Retinal pigment epithelial cell (primary cell): ENCODE data around the gene C19orf47.

Experiments used
- DNase-seq: peaks from one replicate; pipeline ENCODE4 v3.0.0-alpha.2; 2010; ENCODE audit warnings: low read depth
- H3K4me3 ChIP-seq: 2 replicates; pipeline ENCODE4 v1.5.1; 2011; ENCODE audit warnings: mild to moderate bottlenecking, low read length, control low read depth, moderate library complexity
- TF ChIP-seq, protein P1 (sequence below): conservative IDR thresholded peaks from 2 replicates; pipeline ENCODE4 v1.5.1; 2011; ENCODE audit warnings: low read depth, low read length, control low read depth, inconsistent platforms

The C19orf47 gene

DNA sequence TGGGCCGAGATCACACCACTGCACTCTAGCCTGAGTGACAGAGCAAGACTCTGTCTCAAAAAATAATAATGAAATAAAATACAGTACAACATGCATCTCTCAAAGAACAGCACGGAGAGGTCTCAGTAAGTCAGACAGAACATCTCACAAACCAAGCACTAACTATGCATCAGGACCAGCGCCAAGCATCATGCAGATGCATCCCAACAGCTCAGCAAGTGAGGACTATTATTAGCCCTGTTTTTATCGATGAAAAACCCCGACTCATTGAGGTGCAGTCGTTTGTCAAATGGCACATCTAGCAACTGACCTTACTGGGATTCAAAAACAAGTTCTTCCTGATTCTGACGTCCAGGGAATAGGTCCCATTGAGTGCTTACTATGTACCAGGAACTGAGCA lies 3.8 kb downstream of the C19orf47 start:
- no peak for DNase-seq
- TF ChIP-seq, protein P1, sequence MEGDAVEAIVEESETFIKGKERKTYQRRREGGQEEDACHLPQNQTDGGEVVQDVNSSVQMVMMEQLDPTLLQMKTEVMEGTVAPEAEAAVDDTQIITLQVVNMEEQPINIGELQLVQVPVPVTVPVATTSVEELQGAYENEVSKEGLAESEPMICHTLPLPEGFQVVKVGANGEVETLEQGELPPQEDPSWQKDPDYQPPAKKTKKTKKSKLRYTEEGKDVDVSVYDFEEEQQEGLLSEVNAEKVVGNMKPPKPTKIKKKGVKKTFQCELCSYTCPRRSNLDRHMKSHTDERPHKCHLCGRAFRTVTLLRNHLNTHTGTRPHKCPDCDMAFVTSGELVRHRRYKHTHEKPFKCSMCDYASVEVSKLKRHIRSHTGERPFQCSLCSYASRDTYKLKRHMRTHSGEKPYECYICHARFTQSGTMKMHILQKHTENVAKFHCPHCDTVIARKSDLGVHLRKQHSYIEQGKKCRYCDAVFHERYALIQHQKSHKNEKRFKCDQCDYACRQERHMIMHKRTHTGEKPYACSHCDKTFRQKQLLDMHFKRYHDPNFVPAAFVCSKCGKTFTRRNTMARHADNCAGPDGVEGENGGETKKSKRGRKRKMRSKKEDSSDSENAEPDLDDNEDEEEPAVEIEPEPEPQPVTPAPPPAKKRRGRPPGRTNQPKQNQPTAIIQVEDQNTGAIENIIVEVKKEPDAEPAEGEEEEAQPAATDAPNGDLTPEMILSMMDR, result no peak
- H3K4me3 ChIP-seq, result no peak overlapping the region

DNA sequence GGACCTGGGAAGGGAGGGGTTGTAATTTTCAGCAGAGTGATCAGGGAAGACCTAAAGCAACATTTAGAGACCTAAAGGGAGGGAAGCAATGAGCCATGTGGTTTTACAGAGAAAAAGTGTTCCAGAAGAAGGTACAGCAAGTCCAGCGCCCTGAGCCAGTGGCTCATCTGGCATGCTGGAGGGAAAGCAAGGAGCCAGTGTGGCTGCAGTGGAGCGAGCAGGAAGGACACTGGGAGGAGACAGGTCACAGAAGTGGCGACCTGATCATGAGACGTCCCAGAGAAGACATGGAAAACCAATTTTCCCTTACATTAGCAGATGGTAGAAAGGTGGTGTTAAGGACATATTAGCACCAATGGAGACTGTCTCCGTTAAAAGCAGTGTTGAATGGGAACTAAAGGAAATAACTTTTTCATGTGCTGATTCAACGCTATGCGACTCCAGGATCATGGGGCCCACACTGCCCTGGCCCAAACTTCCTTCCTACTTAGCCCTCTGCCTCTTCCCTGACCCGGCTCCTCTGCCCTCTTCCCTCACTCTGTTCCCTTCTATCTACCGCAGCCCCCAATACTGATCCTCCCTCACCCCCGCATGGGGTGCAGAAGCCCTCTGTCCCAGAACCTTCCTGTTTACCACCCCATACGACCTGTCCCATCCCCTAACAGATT lies 5.4 kb downstream of the C19orf47 start:
- TF ChIP-seq, protein P1, result no peak
- no peak for DNase-seq
- H3K4me3 ChIP-seq, result no peak overlapping the region

DNA sequence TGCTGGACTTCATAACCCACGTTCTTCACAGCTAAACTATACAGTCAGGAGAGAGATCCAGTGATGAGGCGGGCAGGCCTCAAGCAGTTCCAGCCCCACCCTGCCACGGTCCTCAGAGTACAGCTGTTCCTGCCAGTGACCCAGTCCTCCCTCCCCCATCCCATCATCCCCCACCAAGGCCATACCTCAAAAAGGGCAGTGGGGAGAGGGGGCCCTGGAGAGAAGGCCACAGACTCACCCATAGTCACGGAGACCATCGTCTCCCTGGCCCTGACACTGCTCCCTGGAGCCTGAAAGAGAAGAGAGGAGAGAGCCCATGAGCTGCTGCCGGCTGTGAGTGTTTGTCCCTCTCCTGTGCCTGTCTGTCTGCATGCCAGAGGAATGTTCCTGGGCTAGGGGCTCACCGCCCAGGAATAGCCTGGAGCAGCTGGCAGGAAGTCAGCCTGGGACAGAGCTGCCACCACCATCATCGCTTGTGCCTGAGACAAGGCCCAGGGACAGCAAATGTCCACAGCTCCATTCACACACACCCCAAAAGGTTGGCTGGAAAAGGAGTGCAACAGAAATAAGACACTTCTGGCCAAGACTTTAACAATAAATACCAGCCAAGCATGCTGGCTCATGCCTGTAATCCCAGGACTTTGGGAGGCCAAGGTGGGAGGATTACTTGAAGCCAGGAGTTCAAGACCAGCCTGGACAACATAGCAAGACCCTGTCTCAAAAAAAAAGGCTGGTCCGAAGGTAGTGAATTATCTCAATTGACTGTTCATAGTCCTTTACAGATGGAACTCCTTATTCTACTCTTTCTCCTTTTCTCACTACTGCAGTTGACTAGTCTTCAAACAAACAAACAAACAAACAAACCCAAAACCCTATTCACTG lies 6.4 kb downstream of the C19orf47 start:
- no peak overlapping the region for H3K4me3 ChIP-seq
- TF ChIP-seq, protein P1, result no peak

DNA sequence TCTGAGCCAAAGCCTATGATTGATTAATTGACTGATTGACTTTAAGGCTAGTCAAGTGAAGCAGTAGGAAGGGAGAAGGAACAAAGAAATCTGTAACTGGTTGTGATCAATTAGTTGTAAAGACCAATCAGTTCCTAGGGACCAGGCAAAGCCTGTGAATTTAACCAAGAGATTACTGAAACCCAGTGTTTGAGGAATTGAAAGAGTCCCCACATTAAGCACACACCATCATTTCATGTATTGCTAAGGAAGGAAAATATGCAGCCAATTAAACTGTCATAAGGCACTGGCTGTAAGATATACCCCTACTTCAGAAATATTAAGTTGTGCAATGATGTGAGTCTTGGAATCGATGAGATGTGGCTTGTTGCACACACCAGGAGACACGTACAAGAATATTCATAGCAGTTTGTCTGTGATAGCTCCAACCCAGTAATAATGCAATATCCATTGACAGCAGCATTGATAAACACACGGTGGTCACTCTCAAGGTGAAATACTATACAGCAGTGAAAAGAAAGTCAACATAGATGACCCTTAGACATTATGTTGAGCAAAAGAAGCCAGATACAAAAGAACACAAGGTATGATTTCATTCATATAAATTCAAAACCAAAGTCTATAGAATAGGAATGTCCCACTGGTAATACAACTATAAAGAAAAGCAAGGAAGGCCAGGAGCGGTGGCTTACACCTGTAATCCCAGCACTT lies 9.0 kb downstream of the C19orf47 start:
- TF ChIP-seq, protein P1, result no peak
- no peak overlapping the region for H3K4me3 ChIP-seq
- no peak for DNase-seq

More for the DNA sequence above, 6.4 kb downstream of the C19orf47 start:
- DNase-seq, result no peak

DNA sequence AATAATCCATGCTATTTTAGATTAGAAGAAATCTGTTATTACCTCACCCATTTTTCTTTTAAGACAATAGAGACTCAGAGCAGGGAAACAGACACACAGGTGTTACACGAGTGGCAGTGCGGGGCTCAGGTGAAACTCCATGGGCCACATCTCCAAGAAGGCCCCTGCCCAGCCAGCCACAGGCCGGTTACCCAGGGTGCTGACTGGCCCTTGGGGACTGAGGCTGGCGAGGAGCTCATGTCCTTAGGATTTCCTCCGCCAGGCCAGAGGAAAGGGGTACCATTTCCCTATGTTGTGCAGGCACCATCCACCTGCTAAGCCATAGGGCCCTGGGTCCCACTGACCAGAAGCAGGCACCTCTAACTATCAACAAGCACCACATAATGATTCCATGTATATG lies 10.6 kb downstream of the C19orf47 start:
- no peak overlapping the region for H3K4me3 ChIP-seq
- TF ChIP-seq, protein P1, result no peak
- no peak for DNase-seq

DNA sequence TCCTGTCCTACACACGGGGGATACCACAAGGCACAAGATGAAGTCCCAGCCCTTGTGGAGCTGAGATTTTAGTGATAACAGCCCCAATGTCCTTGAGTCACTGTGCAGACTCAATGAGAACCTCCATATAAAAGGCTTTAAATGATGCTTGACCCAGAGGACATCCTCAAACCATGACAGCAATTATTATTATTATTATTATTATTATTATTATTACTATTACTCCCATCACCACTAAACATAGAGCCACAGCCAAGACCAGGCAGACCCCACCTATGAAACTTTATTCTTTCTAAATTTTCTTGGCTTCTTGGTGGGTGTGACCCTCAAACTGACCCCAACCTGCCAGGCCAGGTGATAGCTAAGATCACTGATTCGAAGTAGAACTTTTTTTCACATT lies 11.1 kb downstream of the C19orf47 start:
- DNase-seq, result no peak
- TF ChIP-seq, protein P1, result no peak
- no peak overlapping the region for H3K4me3 ChIP-seq
